ENCODE results near the gene GRK7.

Gene GRK7

GRCh38 chr3:141804778-141805639, 41.8 kb downstream of the GRK7 start:
- no peak for ATAC-seq (replicated peaks)
- H3K36me3 Mint-ChIP-seq (ENCODE audit: insufficient read depth): no peaks in the 10 kb centered on the region
- H3K4me1 Mint-ChIP-seq (ENCODE audit: low read depth in 2 of 2): no peaks in the 10 kb centered on the region
- no peak for DNase-seq
- H3K4me3 Mint-ChIP-seq: no peak overlapping the region
- no peak overlapping the region for H3K27ac Mint-ChIP-seq
- no peaks in the 10 kb centered on the region for H3K27me3 Mint-ChIP-seq
- no peaks in the 10 kb centered on the region for H3K9me3 Mint-ChIP-seq

GRCh38 chr3:141807277-141808033, 44.2 kb downstream of the GRK7 start:
- Mint-ChIP-seq H3K27ac (no peak overlapping the region), H3K4me1 (ENCODE audit: low read depth in 2 of 2) (no peaks in the 10 kb centered on the region), H3K9me3 (no peaks in the 10 kb centered on the region), H3K27me3 (no peaks in the 10 kb centered on the region), H3K4me3 (no peak overlapping the region), H3K36me3 (ENCODE audit: insufficient read depth) (no peaks in the 10 kb centered on the region)
- ATAC-seq (replicated peaks) (no peak), DNase-seq (no peak)

GRCh38 chr3:141808586-141808985, 45.4 kb downstream of the GRK7 start:
- Mint-ChIP-seq H3K4me1 (ENCODE audit: low read depth in 2 of 2) (no peaks in the 10 kb centered on the region), H3K9me3 (no peaks in the 10 kb centered on the region), H3K27ac (no peak overlapping the region), H3K36me3 (ENCODE audit: insufficient read depth) (no peaks in the 10 kb centered on the region), H3K27me3 (no peaks in the 10 kb centered on the region), H3K4me3 (no peak overlapping the region)
- no peak for DNase-seq
- ATAC-seq (replicated peaks): no peak

- Mint-ChIP-seq H3K9me3 (no peaks in the 10 kb centered on the region), H3K36me3 (ENCODE audit: insufficient read depth) (no peaks in the 10 kb centered on the region), H3K27ac (no peak overlapping the region), H3K4me1 (ENCODE audit: low read depth in 2 of 2) (no peaks in the 10 kb centered on the region), H3K4me3 (no peak overlapping the region), H3K27me3 (no peaks in the 10 kb centered on the region)
- ATAC-seq (replicated peaks): no peak
- no peak for DNase-seq
Measured at GRCh38 chr3:141810161-141810560, 47.0 kb downstream of the GRK7 start.

GRCh38 chr3:141811348-141811747, 48.1 kb downstream of the GRK7 start:
- peaks cover 0 to 7% of the 10 kb centered on the region in 2 donors for H3K27me3 Mint-ChIP-seq
- no peaks in the 10 kb centered on the region for H3K9me3 Mint-ChIP-seq
- no peaks in the 10 kb centered on the region for H3K36me3 Mint-ChIP-seq (ENCODE audit: insufficient read depth)
- DNase-seq (no peak), ATAC-seq (replicated peaks) (no peak)
- H3K4me1 Mint-ChIP-seq (ENCODE audit: low read depth in 2 of 2): no peaks in the 10 kb centered on the region
- no peak overlapping the region for H3K4me3 Mint-ChIP-seq
- H3K27ac Mint-ChIP-seq: no peak overlapping the region

- no peak for DNase-seq
- no peak for ATAC-seq (replicated peaks)
- Mint-ChIP-seq H3K4me3 (no peak overlapping the region), H3K4me1 (ENCODE audit: low read depth in 2 of 2) (no peaks in the 10 kb centered on the region), H3K27me3 (peaks cover 0 to 13% of the 10 kb centered on the region in 2 donors), H3K9me3 (no peaks in the 10 kb centered on the region), H3K36me3 (ENCODE audit: insufficient read depth) (no peaks in the 10 kb centered on the region), H3K27ac (no peak overlapping the region)
Measured at GRCh38 chr3:141812084-141812483, 48.9 kb downstream of the GRK7 start.

GRCh38 chr3:141812586-141812985, 49.4 kb downstream of the GRK7 start:
- Mint-ChIP-seq H3K27me3 (peaks cover under 1 to 17% of the 10 kb centered on the region in 2 donors), H3K9me3 (no peaks in the 10 kb centered on the region), H3K4me3 (no peak overlapping the region), H3K27ac (no peak overlapping the region), H3K4me1 (ENCODE audit: low read depth in 2 of 2) (no peaks in the 10 kb centered on the region), H3K36me3 (ENCODE audit: insufficient read depth) (no peaks in the 10 kb centered on the region)
- ATAC-seq (replicated peaks): no peak
- no peak for DNase-seq
